CD4-positive, alpha-beta T cell treated with Interleukin-6 at 100 ng/mL for 8 hours (primary cell): ENCODE measurements around the gene PHKA2.

Source experiments
- DNase-seq: peaks from one replicate; pipeline ENCODE4 v3.0.0-alpha.2; 2020; ENCODE audit warnings: mixed read lengths, low spot score

Gene PHKA2

GRCh38 chrX:18971506-18971905 is 12.4 kb downstream of the PHKA2 start:
- no peak for DNase-seq

- DNase-seq, result no peak
Measured at GRCh38 chrX:18970465-18970864, 13.4 kb downstream of the PHKA2 start.

DNA sequence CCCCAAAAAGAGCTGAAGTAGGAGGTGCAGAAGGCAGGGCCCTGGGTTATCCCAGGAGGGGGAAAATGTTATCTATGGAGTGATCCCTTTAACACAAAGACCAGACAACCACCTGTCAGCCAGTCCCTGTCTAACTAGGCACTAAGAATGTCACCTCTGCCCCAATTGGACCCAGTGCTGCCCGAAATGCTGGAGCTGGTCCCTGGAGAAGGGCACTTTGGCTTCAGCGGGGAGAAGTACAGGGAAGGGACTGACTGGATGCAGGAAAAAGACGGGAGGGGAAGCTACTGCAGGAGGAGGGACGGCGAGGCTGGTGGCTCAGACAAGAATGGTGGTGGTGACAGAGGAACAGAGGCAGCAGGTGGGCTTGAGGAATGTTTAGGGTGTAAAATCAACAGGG is 17.3 kb downstream of the PHKA2 start:
- no peak for DNase-seq

GRCh38 chrX:18964901-18965300 is 19.0 kb downstream of the PHKA2 start:
- no peak for DNase-seq

DNA sequence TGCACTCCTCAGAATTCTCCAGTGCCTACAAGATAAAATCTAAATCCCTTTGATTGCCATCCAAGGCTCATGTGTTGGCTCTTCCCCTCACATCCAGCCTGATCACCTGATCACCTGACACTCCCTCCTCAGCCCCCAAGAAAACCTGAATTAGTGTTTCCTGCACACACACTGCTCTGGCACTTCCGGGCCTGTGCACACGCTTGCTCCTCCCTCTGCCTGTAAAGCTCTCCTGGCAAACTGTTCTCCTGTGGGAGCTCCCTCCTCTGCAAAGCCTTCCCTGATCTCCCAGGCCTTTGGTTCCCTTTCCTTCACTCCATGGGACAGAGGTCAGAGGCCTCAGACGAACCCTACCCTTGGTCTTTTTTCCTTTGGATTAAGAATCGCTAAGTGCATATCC is 19.9 kb downstream of the PHKA2 start:
- DNase-seq, result no peak

DNA sequence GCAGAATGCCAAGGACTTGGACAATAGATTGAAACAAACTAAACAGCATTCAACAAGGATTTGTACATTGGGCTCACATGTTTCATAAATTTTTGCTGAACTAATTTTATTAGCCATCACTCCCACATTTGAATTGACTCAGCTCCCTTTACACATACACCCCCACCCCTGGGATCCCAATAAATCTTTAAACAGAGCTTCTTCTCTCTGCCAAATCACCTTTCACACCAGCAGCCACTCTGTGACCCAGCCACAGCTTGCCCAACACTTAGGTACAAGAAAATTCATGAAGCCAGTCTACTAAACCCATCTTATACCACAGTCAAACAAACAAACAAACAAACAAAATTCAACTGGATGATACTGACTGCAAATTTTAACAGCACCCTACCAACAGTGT is 21.6 kb downstream of the PHKA2 start:
- no peak for DNase-seq

DNA sequence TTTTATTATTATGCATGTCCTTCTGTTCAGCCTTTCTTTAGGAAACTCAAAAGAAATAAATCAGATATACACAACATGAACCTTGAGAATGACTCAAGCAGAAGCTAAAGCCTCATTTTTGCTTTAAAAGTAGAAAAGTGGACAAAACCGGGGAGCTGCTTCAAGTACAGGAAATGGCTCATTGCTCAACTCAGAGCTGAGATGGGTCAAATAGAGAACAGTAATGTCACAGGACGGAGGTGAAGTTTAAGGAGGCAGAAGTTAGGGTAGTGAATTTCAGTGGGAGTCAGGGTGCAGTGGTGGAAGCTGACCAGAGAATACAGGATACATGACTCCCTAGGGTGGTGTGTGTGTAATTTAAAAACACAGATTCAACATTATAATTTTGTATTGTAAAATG is 22.2 kb downstream of the PHKA2 start:
- no peak for DNase-seq

- DNase-seq, result no peak
Measured at GRCh38 chrX:18956303-18957032, 27.4 kb downstream of the PHKA2 start.

DNA sequence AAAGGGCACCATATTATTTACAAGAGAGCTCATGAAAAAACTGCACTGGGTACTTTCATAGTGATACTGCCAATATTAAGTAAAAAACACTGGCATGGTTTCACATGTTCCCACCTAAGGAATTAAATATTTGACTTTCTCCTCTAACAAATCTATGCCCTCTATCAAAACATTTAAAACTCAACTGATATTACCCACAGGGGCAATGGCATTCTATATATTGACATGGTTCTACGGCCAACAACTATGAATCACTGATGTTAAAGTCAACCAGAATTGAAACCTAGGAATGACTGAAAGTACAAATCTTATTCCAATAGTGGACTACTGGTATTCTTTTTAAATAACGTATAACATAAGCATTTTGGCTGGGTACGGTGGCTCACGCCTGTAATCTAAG is 28.2 kb downstream of the PHKA2 start:
- no peak for DNase-seq

- no peak for DNase-seq
Measured at GRCh38 chrX:18951032-18951431, 32.9 kb downstream of the PHKA2 start.

DNA sequence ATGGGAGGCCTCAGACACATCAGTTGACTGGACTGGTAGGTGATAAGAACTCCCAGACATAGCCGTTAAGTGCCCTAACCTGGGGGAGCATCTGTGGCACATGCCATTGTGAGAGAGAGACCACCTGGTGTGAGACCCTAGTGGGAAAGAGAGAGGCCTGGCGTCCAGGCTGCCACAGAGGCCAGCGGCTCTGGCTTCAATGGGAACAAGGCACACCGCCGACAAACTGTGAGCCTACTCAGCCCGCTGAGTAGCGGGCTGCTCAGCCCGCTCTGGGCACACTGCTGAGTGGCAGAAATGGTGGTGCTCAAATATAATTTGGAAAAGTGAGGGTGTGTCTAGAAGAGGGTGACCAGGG is 34.0 kb downstream of the PHKA2 start:
- DNase-seq, result no peak

- DNase-seq, result no peak
Measured at GRCh38 chrX:18949291-18949943, 34.5 kb downstream of the PHKA2 start.

DNA sequence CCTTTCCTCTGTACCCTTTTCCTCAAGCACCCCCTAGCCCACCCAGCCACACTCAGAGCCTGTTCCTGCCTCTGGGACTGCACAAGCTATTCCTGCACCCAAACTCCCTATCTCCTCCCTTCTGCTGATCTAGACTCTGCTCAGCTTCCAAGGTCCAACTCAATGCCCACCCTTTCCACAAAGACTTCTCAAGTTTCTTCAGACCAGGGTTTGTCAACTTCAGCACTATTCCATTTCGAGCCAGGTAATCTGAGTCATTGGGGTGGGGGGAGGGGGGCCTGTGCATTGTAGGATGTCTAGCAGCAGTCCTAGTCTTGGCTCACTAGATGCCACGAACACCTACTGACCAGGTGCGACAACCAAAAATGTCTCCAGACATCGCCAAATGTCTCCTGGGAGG is 37.3 kb downstream of the PHKA2 start:
- no peak for DNase-seq

GRCh38 chrX:18946157-18946556 is 37.8 kb downstream of the PHKA2 start:
- DNase-seq, result no peak

- no peak for DNase-seq
Measured at GRCh38 chrX:18945483-18945882, 38.4 kb downstream of the PHKA2 start.

- DNase-seq, result no peak
Measured at GRCh38 chrX:18944482-18944881, 39.4 kb downstream of the PHKA2 start.

GRCh38 chrX:18941896-18942295 is 42.0 kb downstream of the PHKA2 start:
- DNase-seq, result no peak

DNA sequence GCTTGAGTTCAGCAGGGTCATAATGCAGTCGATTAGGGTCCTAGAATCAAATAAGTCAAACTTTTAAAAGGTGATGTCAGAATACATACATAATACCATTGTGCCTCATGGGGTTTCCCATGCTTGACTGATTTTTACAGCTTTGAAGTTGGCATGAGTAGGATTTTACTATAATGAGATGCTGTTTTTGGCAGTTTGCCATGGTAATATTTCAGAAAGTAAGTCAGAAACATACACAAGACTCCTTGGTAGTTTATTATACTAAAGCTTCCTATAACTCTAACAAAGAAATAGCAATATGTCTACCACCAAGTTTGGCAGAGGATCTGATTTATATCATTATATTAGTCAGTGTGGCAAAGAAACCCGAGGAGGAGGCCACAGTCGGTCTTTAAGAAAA is 45.2 kb downstream of the PHKA2 start:
- DNase-seq, result no peak

DNA sequence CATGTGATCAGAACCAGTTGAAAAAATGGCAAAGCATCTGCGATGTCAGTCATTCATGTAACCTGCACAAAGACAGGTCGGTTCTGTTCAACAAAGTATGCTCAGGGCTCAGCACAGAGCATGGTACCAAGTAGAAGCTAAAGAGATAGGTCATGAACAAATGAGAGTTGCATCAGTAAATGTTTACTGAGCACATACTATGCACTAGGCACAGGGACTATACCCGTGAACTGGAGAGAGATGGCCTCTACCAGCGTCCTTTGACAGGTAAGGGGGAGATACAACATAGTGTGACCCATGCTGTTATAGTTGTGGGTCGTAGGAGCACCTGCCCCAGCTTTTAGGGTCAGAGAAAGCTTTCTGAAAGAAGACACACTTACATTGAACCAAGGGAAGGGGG is 46.7 kb downstream of the PHKA2 start:
- DNase-seq, result no peak

- no peak for DNase-seq
Measured at GRCh38 chrX:18935893-18936292, 48.0 kb downstream of the PHKA2 start.

DNA sequence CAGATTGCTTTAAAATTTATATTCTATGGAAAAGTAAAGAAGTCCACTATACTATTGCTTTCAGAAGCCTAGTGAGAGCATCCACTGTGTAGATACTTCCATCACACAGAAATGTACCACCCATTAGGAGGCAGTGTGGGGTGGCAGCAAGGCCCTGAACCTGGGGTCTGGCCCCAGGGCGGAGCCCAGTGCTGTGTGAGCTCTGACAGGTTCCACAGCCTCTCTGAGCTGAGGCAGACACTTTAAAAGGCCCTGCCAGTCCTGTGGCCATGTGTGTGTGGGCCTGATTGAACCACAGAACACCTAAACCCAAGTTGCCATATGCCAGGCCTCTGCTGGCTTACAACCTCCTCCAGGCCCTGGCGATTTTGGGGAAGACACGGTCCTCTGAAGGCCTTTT is 49.2 kb downstream of the PHKA2 start:
- no peak for DNase-seq

DNA sequence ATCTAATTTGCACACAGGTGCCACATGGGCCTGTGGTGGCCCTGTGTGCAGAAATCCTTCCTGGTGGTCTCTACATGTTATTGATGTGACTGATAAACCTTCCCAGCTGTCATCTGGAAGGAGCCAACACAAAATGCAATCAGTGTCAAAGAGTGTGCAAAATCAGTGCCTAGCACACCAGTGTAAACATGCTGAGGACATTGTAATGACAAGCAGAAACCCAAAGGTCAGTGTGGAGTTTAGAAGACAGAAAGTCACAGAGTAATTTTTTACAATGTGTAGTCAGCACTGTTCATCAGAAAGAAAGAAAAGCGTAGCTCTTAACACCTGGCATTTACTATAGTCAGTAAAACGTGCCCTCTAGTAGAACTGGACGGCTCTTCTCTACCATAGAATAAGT is 50.3 kb downstream of the PHKA2 start:
- DNase-seq, result no peak

- no peak for DNase-seq
Measured at GRCh38 chrX:18931972-18932371, 51.9 kb downstream of the PHKA2 start.

DNA sequence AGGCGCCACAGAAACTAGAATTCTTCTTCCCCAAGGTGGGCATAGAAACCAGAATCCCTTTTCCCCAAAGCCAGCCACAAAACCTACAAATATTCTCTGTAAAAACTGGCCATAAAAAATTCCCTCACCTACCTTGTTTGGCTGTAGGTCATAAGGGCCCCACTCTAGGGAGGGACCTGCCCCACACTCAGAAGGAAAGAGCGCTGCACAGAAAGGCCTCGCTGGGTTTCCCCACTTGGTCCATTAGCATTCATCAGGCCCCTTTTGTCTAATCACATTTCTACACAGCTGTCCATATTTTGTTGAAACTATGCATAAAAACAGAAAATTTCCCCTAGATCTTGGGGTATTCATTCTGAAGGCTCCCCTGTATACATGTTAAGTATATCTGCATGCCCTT is 54.1 kb downstream of the PHKA2 start:
- no peak for DNase-seq
